T-cell (primary cell): ENCODE data around the gene TAF4. TPM values are rescaled to one million over a fixed set of nuclear protein-coding genes. Genes with fewer than 3 reads are reported as not detected.

ENCODE experiments used
- ATAC-seq, 4 experiments: fragments of 200-7000 bp in 3 of 4; fragments of 150-1000 bp in 1 of 4; cut with Tn5 transposase; replicated peaks in 1 of 4; 1 replicate in 3 of 4; 2 replicates in 1 of 4; pipeline ENCODE4 v1.10.0; 2021; ENCODE audit warnings: moderate library complexity in 3 of 4, mild to moderate bottlenecking in 2 of 4, moderate number of reproducible peaks in 1 of 4
- CTCF ChIA-PET, 2 donors: fragments of 300-600 bp; sonication (Branson Sonifier 250); formaldehyde crosslinking; loops; one replicate each; lab custom pipeline; 2022; ENCODE audit warnings: antibody characterized with exemption in 2 of 2; lab: Charles Lee
- POLR2A ChIA-PET, 2 donors: fragments of 300-600 bp; sonication (Branson Sonifier 250); formaldehyde crosslinking; loops; one replicate each; lab custom pipeline; 2022; ENCODE audit warnings: antibody characterized with exemption in 2 of 2; lab: Charles Lee
- DNase-seq, 35 experiments: peaks; one replicate each; pipeline versions ENCODE4 v3.0.0 to v3.0.0-alpha.2; 2013 to 2023
- H3K27ac ChIP-seq: one replicate; pipeline ENCODE4 v1.5.1; 2013; ENCODE audit warnings: low read length
- H3K27me3 ChIP-seq, 2 experiments: replicated peaks in 1 of 2; 1 replicate in 1 of 2; 2 replicates in 1 of 2; pipeline versions ENCODE4 v1.6.1 to v1.7.0; 2013; ENCODE audit warnings: low read length in 1 of 2, mixed read lengths in 1 of 2; ENCODE audit not compliant: control insufficient read depth in 2 of 2, insufficient read depth in 2 of 2; ENCODE audit errors: extremely low read depth in 1 of 2
- H3K36me3 ChIP-seq, 2 donors: 1 replicate in 1 of 2; 2 replicates in 1 of 2; pipeline versions ENCODE4 v1.6.1 to v1.7.0; 2013; ENCODE audit warnings: low read length in 1 of 2; ENCODE audit not compliant: control insufficient read depth in 2 of 2, insufficient read depth in 1 of 2; ENCODE audit errors: extremely low read depth in 1 of 2
- H3K4me1 ChIP-seq, 2 experiments: 1 replicate in 1 of 2; 2 replicates in 1 of 2; pipeline versions ENCODE4 v1.6.1 to v1.7.0; 2013; ENCODE audit warnings: low read length in 2 of 2, mixed read lengths in 1 of 2; ENCODE audit not compliant: insufficient read depth in 2 of 2, control insufficient read depth in 1 of 2; ENCODE audit errors: extremely low read depth in 1 of 2
- H3K4me3 ChIP-seq, 2 donors: 1 replicate in 1 of 2; 2 replicates in 1 of 2; pipeline versions ENCODE4 v1.5.1 to v1.7.0; 2013; ENCODE audit warnings: mild to moderate bottlenecking in 2 of 2, low read length in 1 of 2, moderate library complexity in 1 of 2; ENCODE audit not compliant: control insufficient read depth in 1 of 2; ENCODE audit errors: extremely low read depth in 1 of 2
- H3K9me3 ChIP-seq: 2 replicates; pipeline ENCODE4 v1.7.0; 2013
- H3K27ac Mint-ChIP-seq, 2 donors: one replicate each; pipeline ENCODE4 v1.8.0; 2020 to 2021; ENCODE audit warnings: mild to moderate bottlenecking in 2 of 2, mixed read lengths in 2 of 2
- H3K27me3 Mint-ChIP-seq, 2 donors: one replicate each; pipeline ENCODE4 v1.8.0; 2021 to 2022; ENCODE audit warnings: mixed read lengths in 2 of 2
- H3K36me3 Mint-ChIP-seq: one replicate; pipeline ENCODE4 v1.8.0; 2021; ENCODE audit warnings: mixed read lengths
- H3K4me1 Mint-ChIP-seq, 3 donors: one replicate each; pipeline ENCODE4 v1.8.0; 2020 to 2022; ENCODE audit warnings: mixed read lengths in 3 of 3, mild to moderate bottlenecking in 1 of 3
- H3K4me3 Mint-ChIP-seq, 3 donors: one replicate each; pipeline ENCODE4 v1.8.0; 2020 to 2022; ENCODE audit warnings: mild to moderate bottlenecking in 3 of 3, mixed read lengths in 3 of 3, moderate library complexity in 3 of 3
- H3K9me3 Mint-ChIP-seq, 3 donors: one replicate each; pipeline ENCODE4 v1.8.0; 2020 to 2022; ENCODE audit warnings: mixed read lengths in 3 of 3
- WGBS: methylation state at CpG from one replicate; pipeline ENCODE4 v1.1.5; 2013; ENCODE audit warnings: missing lambda C conversion rate; ENCODE audit not compliant: insufficient coverage; 5-methylcytosine and 5-hydroxymethylcytosine counted together
- total RNA-seq, 35 experiments: library from RNA in 6 of 35; stranded (reverse) in 6 of 35; fragments of 120-200 nt in 1 of 35; gene quantifications; one replicate each; pipeline versions ENCODE4 v1.2.1 to v1.2.4 and lab custom pipeline; 2013 to 2026

Gene TAF4
- total RNA-seq, 5 donors from 2014 or later (not counting 1 experiment from before 2014, with no cell fraction given): 21.7 to 39.5 (median 35.2) TPM

DNA sequence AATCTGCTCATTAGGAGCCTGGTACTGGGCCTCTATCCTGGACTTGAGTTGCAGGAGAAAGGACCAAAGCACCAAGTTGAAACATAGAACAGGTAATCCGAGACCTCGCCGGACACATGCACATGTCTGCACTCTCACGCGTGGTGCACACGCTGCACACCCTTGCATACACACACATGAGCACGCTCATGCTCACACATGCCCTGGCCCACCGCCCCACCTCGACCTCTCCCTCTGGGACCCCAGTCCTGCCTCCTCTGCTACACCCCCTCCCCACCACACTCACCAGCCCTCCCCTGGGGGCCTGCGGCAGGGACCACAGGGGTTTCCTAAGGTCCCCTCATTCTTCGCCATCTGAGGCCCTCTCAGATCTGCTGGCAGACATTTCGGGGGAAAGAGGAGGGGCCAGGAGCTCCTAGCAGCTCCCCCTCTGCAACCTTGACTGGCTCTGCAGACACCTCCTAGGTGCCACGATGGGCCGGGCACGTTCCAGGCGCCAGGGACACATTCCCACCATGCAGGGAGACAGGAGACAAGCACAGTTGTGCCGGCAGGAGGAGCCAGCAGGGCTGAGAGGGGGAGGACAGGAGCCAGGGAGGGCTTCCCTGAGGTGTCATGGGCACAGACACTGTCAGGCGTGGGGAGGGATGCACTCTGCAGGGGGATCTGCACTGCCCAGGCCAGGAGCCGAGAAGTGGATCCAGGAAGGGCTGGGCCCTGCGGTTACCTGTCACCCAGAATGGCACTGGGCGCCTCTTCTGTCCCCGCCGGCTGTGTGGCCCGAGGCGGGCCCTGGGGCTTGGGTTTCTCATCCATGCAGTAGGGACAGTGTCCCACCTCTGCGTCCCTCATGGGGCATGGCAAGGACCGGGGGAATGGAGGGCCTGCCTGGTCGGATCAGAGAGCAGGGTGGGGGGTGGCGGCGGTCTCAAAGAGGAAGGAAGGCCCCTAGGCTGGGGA, 31.0 kb upstream of the TAF4 start:
- peaks cover 11 to 22% (median 13%) of the 10 kb centered on the region in 3 donors for H3K9me3 Mint-ChIP-seq
- ChIA-PET CTCF (no interaction called here), POLR2A (no interaction called here)
- Histone ChIP-seq H3K9me3 (no peaks in the 10 kb centered on the region), H3K4me1 (no peaks in the 10 kb centered on the region), H3K4me3 (no peak overlapping the region), H3K27ac (no peak overlapping the region), H3K36me3 (no peaks in the 10 kb centered on the region), H3K27me3 (peaks cover 0 to 31% of the 10 kb centered on the region in 2 experiments)
- ATAC-seq (no peak), DNase-seq (no peak)
- WGBS: 87% methylated on average over 19 of the region's 30 CpGs
- no peak overlapping the region for H3K27ac Mint-ChIP-seq
- H3K4me3 Mint-ChIP-seq: no peak overlapping the region
- H3K36me3 Mint-ChIP-seq: peaks cover 8% of the 10 kb centered on the region
- H3K4me1 Mint-ChIP-seq: no peaks in the 10 kb centered on the region
- peaks cover 7 to 12% of the 10 kb centered on the region in 2 donors for H3K27me3 Mint-ChIP-seq

DNA sequence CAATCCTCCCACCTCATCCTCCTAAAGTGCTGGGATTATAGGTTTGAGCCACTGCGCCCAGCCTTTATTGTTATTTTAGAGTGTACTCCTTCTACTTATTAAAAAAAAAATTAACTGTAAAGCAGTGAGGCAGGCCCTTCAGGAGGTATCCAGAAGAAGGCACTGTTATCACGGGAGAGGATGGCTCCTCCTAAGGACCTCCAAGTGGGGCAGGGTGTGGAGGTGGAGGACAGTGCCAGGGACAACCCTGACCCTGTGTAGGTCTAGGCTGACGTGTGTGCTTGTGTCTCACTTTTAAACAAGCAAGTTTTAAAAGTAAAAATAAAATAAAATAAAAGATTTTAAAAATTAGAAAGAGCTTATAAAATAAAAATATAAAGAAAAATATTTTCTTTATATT, 23.7 kb upstream of the TAF4 start:
- ChIA-PET POLR2A (interaction anchor here in 1 of 2 donors (0.7 kb wide), 1 partner anchor 92 kb away, joined by 3 read pairs; no protein-coding TSS in a partner anchor), CTCF (interaction anchor here in 1 of 2 donors (0.7 kb wide), 1 partner anchor 84 kb away, joined by 3 read pairs; no protein-coding TSS in a partner anchor)
- Mint-ChIP-seq H3K27me3 (peaks cover 11 to 19% of the 10 kb centered on the region in 2 donors), H3K4me3 (no peak overlapping the region), H3K9me3 (peaks cover 3 to 14% (median 6%) of the 10 kb centered on the region in 3 donors), H3K27ac (no peak overlapping the region), H3K4me1 (no peaks in the 10 kb centered on the region), H3K36me3 (peaks cover 2% of the 10 kb centered on the region)
- ATAC-seq: no peak
- Histone ChIP-seq H3K9me3 (no peaks in the 10 kb centered on the region), H3K4me1 (no peaks in the 10 kb centered on the region), H3K36me3 (no peaks in the 10 kb centered on the region), H3K4me3 (no peak overlapping the region), H3K27me3 (peaks cover 0 to 35% of the 10 kb centered on the region in 2 experiments), H3K27ac (no peak overlapping the region)
- 50% methylated on average over 1 of the region's 3 CpGs for WGBS
- DNase-seq: no peak

DNA sequence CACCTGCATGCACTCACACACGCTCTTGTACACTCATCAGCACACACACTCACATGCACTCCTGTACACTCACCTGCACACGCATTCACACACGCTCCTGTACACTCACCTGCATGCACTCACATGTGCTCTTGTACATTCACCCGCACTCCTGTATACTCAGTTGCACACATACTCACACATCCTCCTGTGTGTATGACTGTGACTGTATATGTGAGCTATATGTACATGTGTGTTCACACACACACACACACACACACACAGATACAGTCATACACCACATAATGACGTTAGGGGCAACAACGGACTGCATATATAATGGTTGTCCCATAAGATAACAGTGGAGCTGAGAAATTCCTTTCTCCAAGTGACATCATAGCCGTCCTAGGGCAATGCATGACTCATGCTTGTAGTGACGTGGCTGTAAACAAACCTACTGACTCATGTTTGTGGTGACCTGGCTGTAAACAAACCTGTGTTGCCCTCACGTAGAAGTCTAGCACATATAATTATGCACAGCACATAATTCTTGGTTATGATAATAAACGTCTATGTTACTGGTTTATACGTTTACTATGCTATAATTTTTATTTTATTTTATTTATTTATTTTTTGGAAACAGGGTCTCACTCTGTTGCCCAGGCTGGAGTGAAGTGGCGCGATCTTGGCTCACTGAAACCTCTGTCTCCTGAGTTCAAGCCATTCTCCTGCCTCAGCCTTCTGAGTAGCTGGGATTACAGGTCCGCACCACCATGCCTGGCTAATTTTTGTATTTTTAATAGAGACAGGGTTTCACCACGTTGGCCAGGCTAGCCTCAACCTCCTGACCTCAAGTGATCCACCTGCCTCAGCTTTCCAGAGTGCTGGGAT, 22.8 kb upstream of the TAF4 start:
- CTCF ChIA-PET: no interaction called here
- no peak overlapping the region for H3K4me3 Mint-ChIP-seq
- no peaks in the 10 kb centered on the region for H3K4me1 ChIP-seq
- peaks cover 11 to 16% of the 10 kb centered on the region in 2 donors for H3K27me3 Mint-ChIP-seq
- no peaks in the 10 kb centered on the region for H3K36me3 ChIP-seq
- DNase-seq: peak in 1 of 35 experiments; percentile 45
- WGBS: 70% methylated on average over 7 of the region's 15 CpGs
- no peaks in the 10 kb centered on the region for H3K4me1 Mint-ChIP-seq
- H3K9me3 Mint-ChIP-seq: peaks cover 0 to 10% (median 6%) of the 10 kb centered on the region in 3 donors
- peak in 1 of 4 experiments; percentile 26 for ATAC-seq
- POLR2A ChIA-PET: no interaction called here
- no peaks in the 10 kb centered on the region for H3K9me3 ChIP-seq
- no peak overlapping the region for H3K4me3 ChIP-seq
- H3K27me3 ChIP-seq: peaks cover 0 to 38% of the 10 kb centered on the region in 2 experiments
- H3K27ac ChIP-seq: no peak overlapping the region
- H3K27ac Mint-ChIP-seq: no peak overlapping the region
- H3K36me3 Mint-ChIP-seq: peaks cover 2% of the 10 kb centered on the region

DNA sequence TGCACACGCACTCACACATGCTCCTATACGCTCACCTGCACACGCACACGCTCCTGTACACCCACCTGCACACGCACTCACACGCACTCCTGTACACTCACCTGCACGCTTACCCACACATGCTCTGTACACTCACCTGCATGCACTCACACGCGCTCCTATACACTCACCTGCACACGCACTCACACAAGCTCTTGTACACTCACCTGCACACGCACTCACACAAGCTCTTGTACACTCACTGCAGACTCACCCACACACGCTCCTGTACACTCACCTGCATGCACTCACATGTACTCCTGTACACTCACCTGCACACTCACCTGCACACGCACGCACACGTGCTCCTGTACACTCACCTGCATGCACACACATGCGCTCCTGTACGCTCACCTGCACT, 22.0 kb upstream of the TAF4 start:
- Histone ChIP-seq H3K4me1 (no peaks in the 10 kb centered on the region), H3K27me3 (peaks cover 0 to 40% of the 10 kb centered on the region in 2 experiments), H3K36me3 (no peaks in the 10 kb centered on the region), H3K27ac (no peak overlapping the region), H3K9me3 (no peaks in the 10 kb centered on the region), H3K4me3 (no peak overlapping the region)
- peaks cover 0 to 7% (median 6%) of the 10 kb centered on the region in 3 donors for H3K9me3 Mint-ChIP-seq
- H3K4me1 Mint-ChIP-seq: no peaks in the 10 kb centered on the region
- no peak overlapping the region for H3K27ac Mint-ChIP-seq
- no peak overlapping the region for H3K4me3 Mint-ChIP-seq
- ChIA-PET CTCF (no interaction called here), POLR2A (no interaction called here)
- WGBS: 92% methylated on average over 16 of the region's 17 CpGs
- peaks cover 9 to 12% of the 10 kb centered on the region in 2 donors for H3K27me3 Mint-ChIP-seq
- peaks cover 1% of the 10 kb centered on the region for H3K36me3 Mint-ChIP-seq
- DNase-seq: no peak
- ATAC-seq: no peak

DNA sequence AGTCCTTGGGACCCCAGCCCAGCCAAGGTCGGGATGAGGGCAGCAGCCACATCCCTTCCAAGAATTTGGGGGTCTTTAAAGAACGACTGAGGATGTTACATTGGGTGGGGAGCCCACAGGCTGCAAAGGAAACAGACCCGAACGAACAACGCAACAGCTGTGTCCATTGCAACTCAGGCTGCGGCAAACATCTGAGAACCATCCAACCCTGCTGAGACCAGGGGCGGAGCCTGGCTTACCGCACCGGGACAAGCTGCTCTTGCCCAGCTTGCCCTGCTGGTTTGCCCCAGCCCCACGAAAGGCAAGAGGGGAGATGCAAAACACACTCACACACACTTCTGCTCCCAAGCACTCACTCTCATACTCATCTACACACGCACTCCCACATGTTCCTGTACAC, 21.5 kb upstream of the TAF4 start:
- ChIA-PET POLR2A (no interaction called here), CTCF (no interaction called here)
- ATAC-seq (no peak), DNase-seq (no peak)
- no peak overlapping the region for H3K4me3 Mint-ChIP-seq
- no peaks in the 10 kb centered on the region for H3K4me1 Mint-ChIP-seq
- H3K36me3 Mint-ChIP-seq: no peaks in the 10 kb centered on the region
- peaks cover 0 to 38% of the 10 kb centered on the region in 2 experiments for H3K27me3 ChIP-seq
- H3K4me1 ChIP-seq: no peaks in the 10 kb centered on the region
- H3K27ac Mint-ChIP-seq: no peak overlapping the region
- H3K4me3 ChIP-seq: no peak overlapping the region
- H3K27me3 Mint-ChIP-seq: peaks cover 7 to 11% of the 10 kb centered on the region in 2 donors
- 37% methylated on average over 10 of the region's 11 CpGs for WGBS
- no peaks in the 10 kb centered on the region for H3K9me3 ChIP-seq
- peaks cover 0 to 7% (median 6%) of the 10 kb centered on the region in 3 donors for H3K9me3 Mint-ChIP-seq
- no peak overlapping the region for H3K27ac ChIP-seq
- no peaks in the 10 kb centered on the region for H3K36me3 ChIP-seq

DNA sequence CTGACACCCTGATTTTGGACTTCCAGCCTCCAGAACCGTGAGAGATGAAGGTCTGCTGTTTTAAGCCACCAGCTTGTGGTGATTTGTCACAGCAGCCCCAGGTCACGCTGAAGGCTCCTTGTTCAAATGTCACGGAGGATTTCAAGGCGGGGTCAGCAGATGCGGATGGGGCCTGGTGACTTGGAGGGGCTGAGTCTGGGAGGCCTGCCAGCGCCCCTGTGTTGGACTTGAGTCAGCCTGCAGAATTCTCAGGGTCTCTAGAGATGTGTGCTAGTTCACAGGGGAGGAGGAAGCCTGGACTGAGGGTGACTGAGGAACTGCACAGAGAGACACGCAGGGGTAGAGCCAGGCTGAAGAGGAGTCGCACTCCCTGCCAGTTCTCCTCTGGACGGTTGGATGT, 19.5 kb upstream of the TAF4 start:
- no peaks in the 10 kb centered on the region for H3K4me1 Mint-ChIP-seq
- no peak overlapping the region for H3K27ac Mint-ChIP-seq
- Histone ChIP-seq H3K36me3 (no peaks in the 10 kb centered on the region), H3K27ac (no peak overlapping the region), H3K4me1 (no peaks in the 10 kb centered on the region), H3K4me3 (no peak overlapping the region), H3K27me3 (peaks cover 0 to 31% of the 10 kb centered on the region in 2 experiments), H3K9me3 (no peaks in the 10 kb centered on the region)
- peaks cover 7 to 9% of the 10 kb centered on the region in 2 donors for H3K27me3 Mint-ChIP-seq
- 76% methylated on average over 7 of the region's 9 CpGs for WGBS
- ATAC-seq (no peak), DNase-seq (no peak)
- peaks cover 0 to 3% (median 0%) of the 10 kb centered on the region in 3 donors for H3K9me3 Mint-ChIP-seq
- H3K36me3 Mint-ChIP-seq: no peaks in the 10 kb centered on the region
- POLR2A ChIA-PET: interaction anchor here in 1 of 2 donors (0.5 kb wide), 1 partner anchor 21 kb away, joined by 9 read pairs; no protein-coding TSS in a partner anchor
- CTCF ChIA-PET: no interaction called here
- H3K4me3 Mint-ChIP-seq: no peak overlapping the region
